ENCODE data around the gene HPCAL1.
"Not testable (repeated sequence)": the region's sequence is repeated elsewhere in the genome, so short reads cannot be mapped to it uniquely, and the experiment has no call there.

Gene HPCAL1

DNA sequence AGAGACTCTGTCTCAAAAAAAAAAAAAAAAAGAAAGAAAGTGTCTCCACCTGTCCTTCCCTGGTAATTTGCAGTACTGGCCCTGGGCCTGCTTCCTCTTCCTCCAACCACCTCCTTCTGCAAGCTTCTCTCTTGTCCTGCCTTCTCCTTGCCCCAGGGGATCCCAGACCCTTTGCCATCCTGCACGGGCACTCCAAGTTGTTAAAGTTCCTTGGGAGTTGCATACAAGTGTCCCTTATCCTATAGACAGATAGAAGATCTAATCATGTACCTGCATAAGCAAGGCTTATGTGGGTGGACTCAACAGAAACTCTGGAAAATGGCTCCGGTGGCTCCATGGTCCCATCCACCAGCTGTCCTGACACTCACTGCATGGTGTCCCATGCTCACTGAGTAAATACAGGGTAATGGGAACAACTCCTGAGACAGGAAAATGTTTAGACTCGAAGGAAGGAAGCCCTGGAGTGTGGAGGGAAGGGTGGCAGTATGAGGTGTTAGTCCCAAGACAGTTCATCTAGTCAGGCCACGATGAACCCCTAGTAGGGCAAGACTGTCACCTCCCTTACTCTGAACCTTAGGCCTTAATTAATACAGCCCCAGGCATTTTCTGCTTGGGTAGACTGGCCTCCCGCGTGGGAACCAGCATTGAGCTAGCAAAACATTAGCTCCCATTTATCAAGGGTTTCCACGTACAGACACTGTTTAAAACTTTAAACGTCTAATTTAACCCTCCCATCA lies 128.3 kb downstream of the HPCAL1 start:
- DNase-seq: no peak

DNA sequence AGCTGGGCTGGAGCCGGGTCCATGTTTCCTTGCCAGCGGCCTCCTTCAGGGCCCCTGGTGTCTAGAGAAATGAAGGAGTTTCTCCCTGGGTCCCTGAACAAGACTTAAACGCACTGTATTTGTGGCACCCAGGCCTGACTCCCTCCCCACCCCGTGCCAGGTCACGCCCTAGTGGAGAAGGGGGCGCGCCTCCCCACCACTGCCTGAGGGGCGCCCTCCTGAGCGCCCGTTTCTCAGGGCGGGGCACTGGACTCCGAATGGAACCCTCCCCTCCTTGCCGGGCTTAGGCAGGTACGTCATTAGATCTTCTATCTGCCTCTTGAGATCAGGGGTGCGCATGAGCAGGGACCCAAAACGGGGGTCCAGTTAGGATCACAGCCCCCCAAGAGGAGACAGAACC lies 129.1 kb downstream of the HPCAL1 start:
- DNase-seq: no peak

DNA sequence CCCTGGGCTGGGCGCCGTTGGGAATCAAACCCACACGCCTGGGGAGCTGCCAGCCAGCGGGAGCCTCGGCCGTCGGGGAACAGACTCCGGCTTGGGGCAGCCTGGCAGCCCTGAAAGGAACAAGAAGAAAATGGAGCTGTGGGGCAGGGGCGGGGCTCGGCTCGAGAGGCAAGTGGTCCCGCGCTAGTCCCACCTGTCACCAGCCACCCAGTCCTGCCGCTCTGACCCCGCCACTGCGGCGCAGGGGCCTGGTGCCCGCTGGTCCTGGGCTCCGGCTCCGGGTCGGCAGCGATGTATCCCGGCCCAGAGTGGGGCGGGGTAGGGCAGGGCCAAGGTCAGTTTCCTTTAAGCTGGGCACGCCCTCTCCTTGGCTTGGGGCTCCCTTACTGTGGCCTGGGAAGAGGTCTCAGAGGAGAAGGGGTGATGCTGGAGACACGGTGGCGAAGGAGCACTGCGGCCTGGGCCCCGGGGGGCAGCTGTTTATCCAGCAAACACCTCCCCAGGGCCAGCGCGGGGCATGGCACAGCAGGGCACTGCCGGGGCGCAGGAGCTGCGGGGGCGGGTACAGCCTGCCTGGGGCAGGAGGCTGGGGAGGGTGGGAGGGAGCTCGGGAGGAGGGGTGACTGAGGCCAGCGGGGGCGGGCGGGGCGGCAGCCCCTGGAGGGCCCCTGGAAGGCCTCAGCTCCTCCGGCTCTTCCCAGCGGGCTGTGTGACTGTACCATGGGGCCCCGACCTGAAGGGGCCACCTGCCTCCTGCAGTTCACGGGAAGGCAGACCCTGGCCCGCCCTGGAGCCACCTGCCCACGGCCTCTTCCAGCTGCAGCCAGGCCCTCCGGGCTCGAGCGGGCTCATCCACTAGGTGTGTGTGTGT lies 129.8 kb downstream of the HPCAL1 start:
- no peak for DNase-seq

DNA sequence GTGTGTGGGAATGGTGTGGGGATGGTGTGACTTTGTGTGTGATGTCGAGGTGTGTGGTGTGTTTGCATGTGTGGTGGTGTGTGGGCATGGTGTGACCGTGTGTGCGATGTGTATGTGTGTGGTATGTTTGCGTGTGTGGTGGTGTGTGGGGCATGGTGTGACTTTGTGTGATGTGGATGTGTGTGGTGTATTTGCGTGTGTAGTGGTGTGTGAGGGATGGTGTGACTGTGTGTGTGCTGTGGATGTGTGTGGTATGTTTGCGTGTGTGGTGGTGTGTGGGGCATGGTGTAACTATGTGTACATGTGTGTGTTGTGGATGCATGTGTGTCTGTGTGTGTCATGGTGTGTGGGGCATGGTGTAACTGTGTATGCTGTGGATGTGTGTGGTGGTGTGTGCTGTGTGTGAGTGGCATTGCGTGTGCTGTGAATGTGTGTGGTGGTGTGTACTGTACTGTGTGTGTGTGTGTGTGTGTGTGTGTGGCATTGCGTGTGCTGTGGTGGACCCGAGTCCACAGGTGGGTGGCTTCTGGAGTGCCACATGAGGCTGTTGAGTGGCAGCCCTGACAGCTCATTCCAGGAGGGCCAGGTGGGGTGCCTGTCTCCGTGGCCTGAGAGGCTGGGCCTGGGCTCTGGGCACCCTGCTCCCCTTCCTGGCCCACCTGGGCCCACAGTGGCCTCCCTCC lies 130.7 kb downstream of the HPCAL1 start:
- DNase-seq: no peak

DNA sequence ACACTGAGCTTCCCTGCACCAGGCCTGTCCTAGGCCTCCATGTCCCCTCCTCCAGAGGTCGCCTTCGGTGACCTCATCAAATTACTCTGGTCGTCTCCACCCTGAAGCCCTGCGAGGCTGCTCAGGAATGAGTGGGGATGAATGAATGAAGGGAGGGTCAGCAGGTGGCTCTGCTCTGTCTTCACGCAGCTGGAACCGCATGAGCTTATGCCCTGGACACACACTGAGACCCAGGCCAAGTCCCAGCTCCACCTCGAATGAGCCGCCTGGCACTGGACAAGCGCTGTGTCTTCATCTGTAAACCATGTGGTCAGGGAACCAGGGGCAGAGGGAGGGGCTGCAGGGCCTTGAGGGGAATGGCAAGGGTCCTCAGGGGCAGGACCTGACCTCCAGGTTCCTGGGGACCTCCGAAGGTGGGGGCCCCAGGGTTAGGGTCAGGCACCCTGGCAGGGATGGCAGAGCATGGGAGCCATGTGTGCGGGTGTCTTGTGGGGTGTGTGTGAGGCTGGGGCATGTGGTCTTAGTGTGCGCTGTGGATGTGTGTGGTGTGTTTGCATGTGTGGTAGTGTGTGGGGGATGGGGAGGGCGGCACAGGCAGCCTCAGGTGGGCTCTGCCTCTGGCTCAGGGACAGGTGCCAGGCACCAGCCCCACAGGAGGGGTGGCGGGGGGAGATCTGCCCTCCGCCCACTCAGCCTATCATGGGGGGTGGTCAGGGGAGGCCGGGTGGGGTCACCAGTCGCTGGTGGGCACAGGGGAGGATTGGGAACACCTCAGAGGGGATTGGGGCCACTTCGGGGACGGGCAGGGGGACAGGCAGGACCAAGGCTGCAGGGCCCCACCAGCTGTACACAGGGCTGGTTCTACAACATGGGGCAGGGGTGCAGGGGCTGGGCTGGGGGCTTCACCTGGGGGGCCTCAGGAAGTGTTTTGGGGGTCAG lies 131.5 kb downstream of the HPCAL1 start:
- no peak for DNase-seq

DNA sequence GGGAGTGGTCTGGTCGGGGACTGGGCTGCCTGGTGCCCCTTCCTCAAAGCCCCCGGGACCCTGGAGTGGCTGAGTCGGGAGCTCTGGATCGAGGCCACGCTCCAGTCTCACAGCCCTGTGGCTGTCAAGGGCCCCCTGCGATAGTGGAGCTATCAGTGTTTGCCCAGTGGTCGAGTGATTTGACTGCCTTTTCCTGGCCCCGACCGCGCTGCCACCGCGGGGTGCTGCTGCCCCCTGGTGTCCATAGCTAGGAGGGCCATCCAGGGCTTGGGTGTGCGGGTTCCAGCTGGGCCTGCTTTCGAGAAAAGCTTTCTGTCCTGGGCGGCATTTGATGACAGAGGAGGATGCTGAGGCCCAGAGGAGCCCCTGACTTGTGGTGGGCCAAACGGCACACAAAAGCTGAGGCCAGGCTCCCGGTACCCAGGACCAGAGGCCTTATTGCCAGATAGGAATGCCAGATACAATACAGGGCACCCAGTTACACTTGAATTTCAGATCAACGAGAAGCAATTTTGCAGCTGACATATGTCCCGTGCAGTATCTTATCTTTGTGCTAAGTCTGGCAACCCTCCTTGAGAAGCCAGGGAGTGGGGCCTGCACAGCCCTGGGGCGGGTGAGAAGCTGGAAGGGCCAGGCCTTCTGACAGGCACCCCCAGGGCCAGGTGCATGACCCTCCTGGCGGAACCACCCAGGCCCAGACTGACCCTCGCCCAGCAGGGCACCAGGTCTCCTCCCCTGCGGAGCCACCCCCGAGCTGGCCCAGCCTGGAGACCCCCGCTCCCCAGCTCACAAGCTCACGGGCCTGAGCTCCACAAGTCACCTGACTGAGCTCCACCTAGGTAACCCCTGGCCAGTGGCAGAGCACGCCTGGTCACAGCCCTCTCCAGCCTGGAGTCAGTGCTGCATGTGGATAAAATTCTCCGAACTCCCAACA lies 132.4 kb downstream of the HPCAL1 start:
- DNase-seq: peak; percentile 66

DNA sequence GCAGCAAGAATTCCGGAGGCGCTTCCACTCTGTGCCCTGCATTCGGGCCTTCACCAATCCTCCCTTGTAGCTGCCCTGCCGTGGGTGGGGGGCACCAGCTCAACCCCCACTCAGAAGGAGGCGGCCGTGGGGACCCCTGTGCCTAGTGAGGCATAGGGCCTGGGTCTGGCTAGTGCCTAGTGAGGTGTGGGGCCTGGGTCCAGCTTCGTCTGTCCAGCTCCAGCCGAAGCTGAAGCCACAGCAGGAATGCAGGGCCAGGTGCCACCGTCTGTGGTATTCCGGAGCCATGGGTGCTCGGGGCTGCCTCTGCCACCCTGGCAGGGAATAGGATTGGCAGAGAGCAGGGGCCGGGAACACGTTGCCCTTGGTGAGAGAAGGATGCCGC lies 133.1 kb downstream of the HPCAL1 start:
- DNase-seq: no peak

DNA sequence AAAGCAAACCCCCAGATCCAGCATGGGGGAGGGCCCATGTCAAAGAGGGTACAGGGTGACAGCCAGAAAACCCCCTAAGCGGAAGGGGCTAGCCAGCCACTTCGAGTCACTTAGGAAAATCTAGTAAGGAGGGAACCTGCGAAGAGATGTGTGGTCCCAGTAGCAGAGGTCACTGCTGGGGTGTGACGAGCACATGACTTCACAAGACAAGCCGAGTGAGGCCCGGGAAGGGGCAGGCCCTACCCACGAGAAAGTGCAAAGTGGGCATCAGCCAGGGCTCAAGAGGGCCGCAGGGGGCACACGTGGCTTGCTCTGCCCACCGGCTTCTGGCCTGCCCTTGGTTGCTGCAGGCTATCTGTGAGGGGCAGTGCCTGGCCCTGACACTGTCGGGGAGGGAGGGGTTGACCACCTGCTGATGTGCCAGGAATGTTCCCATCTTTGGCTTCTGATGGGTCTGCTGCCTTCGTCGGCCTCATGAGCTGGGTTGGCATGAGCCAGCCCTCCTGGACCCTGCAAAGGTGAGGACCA lies 133.9 kb downstream of the HPCAL1 start:
- DNase-seq: no peak

DNA sequence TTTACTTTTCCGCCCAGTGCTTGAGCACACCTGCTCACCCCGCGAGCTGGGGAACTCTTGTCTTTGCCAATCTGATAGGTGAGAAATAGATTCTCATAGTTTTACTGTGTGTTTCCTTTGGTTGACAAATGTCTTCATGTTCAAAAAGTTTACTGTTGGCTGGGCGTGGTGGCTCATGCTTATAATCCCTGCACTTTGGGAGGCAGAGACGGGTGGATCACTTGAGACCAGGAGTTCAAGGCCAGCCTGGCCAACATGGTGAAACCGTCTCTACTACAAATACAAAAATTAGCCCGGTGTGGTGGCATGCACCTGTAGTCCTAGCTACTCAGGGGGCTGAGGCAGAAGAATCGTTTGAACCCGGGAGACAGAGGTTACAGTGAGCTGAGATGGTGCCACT lies 135.1 kb downstream of the HPCAL1 start:
- DNase-seq: no peak

DNA sequence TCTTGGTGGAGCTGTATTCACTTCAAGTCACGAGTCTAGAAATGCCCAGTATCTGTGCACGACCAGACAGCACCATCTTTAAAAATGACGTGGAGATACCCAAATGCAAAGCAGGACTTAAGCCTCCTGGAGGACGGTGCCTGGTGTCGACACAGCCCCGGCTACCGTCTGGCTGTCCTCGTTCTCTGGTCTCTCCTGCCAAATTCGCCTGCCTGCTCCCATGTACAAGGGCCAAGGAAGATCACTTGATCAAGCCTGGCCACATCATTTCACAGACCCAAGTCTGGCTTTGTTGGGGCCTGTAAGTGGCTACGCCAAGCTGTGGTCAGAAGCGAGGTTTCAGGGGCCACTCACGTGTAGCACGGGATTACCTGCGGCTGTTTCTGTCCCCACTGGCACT lies 136.0 kb downstream of the HPCAL1 start:
- DNase-seq: no peak

DNA sequence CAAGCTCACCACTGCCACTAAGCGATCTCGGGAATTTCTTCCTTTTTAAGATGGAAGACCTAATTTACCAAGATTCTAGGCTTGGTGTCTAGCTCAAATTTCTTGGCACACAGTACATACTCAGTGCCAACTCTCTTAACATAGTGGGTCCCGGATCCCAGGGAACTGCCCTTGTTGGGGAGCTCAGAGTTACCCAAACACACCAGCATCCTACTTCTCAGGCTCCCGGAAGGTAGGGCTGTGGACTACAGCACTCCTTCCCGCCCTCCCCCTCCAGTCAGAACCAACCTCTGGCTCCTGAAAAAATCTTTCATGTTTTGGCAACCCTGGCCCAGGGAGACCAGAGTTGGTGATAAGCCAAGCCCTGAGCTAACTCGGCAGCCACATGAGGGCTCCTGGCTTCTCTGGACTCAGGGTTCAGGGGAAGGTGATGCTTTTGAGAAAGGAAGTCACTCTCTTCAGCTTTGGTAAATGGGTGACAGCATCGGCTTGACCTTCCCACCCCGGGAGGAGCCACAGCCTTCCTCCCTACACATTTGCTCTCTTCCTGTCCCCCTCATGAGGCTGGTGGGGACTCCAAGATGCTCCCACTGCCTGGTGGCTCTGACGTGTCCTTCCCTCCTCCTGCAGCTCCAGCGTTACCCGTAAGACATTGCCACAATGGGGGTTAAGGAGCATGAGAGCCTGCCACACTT lies 136.6 kb downstream of the HPCAL1 start:
- no peak for DNase-seq

DNA sequence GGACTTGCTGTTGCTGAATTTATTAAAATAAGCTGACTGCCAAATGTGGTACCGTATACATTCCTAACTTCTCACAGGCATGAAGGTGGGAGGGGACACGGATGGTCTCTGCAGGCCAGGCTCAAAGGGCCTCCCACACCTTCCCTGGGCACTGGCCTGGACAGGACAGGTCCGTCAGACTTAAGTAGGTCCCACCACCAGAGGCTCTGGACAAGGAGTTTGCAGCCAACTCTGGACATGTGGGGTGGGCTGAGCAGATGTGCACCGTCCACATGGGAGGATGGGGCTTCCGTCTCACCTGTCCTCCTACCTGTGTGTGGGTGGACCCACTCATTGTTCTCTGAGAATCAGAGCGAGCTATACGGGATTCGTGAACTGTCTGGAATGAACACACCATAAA lies 137.3 kb downstream of the HPCAL1 start:
- DNase-seq: no peak

DNA sequence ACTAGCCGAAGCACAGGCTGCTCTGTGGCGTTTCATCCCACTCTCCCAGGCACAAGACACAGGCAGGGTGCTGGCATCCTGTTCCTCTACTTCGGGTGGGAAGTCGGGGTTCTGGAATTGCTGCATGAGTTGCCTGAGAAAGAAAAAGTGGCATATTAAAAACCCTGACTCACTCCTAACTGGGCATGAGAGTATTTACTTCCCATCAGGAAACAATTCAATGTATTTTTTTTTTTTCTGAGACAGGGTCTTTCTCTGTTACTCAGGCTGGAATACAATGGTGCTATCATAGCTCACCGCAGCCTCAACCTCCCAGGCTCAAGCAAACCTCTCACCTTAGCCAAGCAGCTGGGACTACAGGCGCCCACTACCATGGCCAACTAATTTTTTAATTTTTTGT lies 138.0 kb downstream of the HPCAL1 start:
- no peak for DNase-seq

DNA sequence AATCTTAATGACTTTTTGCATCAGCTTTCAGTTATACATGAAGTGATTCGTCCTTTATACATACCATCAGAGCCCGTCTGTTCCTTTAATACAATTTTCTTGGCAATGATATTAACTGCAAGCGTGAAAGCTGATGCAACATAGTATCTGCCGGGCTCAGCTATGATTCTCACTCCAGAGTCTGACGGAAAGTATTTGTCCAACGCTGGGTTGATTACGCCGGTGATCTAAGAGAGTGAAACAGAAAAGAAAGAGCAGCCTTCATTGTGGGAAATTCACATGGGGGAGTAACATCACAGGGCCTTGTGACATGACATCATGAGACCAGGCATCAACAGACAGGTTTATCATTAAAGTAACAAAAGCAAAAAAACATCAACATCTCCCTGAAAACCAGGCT lies 139.2 kb downstream of the HPCAL1 start:
- no peak for DNase-seq

DNA sequence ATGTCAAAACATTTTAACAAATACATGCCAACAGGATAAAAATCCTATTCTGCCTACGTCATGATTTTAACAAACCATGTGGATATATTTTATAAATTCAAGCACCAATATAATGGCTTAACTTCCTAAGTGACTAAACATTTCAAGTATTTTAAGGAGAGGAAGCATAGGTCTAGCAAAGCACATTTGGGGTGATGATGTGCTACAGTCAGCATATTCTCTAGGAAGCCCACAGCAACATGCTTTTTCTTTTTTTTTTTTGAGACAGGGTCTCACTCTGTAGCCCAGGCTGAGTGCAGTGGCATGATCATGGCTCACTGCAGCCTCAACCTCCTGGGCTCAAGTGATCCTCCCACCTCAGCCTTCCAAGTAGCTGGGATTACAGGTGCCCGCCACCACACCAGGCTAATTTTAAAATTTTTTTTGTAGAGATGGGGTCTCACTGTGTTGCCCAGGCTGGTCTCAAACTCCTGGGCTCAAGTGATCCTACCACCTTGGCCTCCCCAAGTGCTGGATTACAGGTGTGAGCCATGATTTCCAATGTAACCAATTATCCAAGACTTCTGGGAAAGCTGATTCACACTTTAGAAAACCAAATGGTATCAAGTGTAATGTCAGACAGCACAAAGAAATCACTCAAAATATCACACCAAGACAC lies 139.9 kb downstream of the HPCAL1 start:
- not testable (repeated sequence) for DNase-seq

DNA sequence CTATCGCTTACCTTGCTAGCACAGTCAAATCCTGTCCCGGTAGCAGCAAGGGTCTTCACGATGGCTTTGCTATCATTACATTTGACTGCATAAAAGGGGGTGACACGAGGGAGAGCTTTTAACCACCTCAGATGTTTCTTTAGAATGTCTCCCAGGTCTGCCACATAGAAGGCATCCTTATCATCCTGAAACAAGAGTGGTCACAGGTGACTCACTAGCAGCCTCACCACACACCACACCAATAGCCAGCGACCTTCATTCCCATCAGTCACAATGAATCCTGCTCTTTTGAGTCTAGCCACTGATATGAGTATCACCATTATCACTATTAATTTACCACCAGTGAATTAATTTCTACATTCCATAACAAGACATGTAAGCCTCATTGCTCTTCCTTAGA lies 141.8 kb downstream of the HPCAL1 start:
- no peak for DNase-seq

DNA sequence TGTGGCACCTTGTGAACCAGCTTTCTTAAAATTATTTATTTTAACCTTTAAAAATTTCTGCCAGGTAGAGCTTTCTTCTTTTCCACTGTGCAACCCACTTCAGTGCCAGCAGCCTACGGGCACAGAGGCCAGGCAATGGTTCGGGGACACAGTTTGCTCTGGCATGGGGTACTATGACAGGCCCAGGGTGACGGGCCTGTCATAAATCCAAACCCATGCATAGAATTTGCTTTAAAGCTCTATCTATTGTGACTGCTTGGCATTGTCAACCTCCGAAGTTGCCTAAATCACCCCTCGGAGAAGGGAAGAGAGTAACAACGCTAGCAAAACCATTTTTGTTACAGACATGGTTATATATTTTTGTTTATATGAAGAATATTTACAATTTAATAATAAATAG lies 143.9 kb downstream of the HPCAL1 start:
- no peak for DNase-seq

DNA sequence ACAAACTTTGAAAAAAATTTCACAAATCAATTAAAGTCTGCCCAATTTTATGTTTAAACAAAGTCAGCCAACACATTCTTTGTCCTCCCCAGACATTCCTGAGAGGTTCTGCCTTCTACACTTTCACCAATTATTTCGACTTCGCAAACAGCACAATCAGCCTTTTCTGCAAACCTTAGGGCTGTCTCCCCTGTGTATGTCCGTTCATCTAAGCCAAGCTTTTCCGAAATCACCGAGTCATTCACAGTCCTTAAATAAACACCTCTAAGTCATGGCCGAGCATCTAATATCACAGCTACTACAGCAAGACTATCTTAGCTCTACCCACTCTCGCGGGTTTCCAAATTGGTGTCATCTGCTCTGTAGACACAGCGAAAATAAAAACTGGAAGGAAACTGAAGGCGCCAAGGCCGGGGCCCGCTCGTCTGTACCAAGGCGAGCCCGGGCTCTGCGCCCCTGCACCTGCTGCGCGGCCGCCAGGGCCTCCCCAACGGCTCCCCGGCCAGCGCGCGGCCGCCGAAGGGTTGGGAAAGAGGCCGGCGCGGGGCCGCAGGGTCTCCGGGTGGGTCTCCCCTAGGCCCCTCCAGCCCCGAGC lies 144.7 kb downstream of the HPCAL1 start:
- no peak for DNase-seq

DNA sequence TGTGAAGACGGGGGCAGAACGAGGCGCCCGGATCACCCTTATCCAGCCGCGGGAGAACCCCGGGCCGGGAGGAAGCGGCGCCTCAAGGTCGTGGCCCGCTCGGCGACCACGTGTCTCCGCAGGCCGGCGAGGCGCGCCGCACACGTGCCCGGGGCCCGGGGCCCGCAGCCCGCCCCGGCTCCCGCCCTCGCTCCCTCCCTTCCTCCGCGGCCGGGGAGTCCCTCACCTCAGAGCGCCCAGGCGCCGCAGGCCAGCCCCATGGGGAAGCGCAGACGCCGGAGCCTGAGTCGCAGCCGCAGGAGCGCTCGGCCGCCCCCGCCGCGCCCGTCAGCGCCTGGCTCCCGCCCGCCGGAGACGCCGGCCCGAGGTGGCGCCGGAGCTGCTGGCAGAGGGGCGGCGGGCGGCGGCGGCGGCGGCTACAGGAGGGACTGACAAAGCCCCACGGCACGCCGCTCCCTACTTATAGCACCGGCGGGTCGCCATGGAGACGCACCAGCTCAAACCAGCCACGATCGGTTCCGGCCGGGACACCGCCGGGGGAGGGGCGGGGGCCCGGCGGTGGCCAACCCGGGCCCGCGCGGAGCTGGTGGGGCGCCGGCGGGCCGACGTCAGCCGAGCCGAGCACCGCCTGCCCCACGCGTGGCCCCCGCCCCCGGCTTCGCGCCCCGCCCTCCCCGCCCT lies 145.3 kb downstream of the HPCAL1 start, which contains the start of gene ODC1:
Gene ODC1 (minus strand): TSS at position 433 of the 681 bp plus-strand sequence. CDS start 3,295 bp downstream, outside the sequence.
- DNase-seq: peak; percentile 99
